GM03348 (cell line): ENCODE results near the gene TIPARP.
A peak's percentile ranks its signal among the peaks of the same experiment; 100 is the strongest.
"Not testable (repeated sequence)": the region's sequence is repeated elsewhere in the genome, so short reads cannot be mapped to it uniquely, and the experiment has no call there.

Source experiments
- DNase-seq: peaks from one replicate; pipeline ENCODE4 v3.0.0; 2012; ENCODE audit warnings: low spot score

The TIPARP gene

DNA sequence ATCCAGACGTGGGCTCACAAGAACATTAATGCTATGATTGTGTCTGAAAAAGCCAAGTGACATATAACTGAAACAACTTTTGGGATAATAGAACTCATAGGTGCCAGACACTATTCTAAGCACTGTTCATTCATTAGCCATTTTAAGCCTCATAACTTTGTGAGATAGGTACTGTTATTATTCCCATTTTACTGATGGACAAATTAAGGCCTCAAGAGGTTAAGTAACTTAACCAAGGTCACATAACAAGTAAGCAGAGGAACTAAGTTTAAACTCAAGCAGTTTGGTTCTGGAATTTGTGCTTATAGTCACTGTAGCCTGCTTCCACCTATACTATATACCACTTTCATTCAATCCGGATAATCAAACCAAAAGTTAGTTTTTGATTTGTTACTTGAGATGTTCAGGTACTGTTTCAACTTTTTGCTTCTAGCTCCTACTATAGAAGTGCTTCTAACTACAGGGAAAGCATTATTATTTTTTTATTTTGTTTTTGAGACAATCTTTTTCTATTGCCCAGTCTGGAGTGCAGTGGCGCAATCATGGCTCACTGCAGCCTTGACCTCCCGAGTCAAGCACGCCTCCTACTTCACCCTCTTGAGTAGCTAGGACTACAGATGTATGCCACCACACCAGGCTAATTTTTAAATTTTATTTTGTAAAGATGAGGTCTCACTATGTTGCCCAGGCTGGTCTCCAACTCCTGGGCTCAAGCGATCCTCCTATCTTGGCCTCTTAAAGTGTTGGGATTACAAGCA lies 41.9 kb downstream of the TIPARP start:
- no peak for DNase-seq

DNA sequence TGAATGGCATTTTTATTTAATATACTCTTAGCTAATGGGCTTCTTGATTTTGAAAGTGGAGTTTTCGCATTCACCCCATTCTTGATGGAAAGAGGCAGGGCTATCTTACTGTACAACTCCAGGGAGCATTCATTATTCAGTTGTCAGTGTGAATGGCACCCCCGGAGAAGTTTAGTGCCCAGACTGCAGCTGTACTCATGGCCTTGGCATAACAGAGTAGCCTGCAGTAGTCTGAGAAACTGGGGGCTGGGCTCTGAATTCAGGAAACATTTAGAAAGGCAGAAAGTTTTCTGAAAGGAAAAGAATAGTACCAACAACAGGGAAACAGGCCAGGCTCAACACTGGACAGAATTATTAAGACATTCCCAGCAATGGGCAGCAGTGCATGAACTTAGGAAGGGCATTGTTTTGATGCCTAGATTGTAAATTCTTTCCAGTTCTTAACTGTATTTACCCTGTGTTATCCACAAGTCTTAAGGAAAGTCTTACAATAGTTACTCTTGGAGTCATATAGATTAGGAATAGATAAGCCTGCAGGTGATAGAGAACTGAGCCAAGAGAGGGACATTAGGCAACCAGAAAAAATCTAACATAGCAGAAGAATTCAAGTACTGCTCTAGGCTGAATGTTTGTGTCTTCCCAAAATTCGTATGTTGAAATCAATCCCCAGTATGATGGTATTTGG lies 44.4 kb downstream of the TIPARP start:
- no peak for DNase-seq

DNA sequence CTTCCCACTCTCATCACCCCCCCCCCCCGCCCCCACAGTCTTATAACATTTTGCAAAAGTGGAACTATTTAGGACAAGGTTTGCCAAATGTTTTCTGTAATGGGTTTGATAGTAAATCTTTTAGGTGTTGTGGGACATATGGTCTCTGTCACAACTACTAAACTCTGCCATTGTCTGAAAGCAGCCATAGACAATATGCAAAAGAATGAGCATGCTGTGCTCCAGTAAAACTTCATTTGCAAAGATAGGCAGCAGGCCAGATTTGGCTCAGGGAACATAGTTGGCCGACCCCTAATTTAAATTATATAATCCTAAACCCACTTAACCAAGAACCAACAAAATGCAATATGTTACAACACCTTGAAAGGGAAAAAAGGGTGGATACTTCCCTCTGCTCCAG lies 46.4 kb downstream of the TIPARP start:
- no peak for DNase-seq

DNA sequence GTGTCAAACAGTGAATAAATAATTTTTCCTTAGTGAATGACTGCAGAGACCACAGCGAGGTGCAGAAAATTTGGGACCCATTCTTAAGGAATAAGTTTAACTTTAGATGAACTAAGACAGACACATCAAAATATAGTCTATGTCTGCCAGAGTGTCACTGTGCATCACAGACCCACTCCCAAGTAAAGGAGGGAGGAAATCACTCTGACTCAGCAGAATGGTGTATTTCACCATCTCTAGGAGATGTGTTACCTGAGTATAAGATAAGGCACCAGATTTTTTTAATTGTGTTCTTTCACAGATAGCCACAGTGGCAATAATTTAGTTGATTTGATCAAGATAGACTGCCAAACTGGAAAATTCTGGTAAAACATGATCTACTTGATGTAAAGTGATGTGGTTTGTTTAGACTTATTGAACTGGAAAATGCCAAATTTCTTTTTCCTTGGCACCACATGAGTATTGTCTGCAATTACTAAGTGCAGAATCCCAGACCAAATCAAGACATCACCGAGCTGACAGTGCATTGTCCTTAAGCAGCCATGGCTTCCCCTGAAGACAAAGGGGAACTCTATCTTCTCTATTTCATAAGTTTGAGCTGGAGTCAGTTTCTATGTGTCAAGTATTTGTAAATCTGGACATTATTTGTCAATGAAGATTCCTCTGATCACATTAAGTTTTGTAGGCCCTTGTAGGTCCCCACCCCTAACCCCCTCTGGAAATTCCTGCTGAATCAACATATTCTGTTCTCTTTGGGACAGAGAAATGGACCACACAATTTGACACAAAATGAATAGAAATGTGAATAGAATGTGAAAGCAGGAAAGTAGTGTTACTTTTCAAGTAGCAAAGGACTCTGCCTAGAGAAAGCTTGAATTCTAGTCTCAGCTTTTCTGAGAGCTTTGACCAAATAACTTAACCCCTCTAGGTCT lies 47.6 kb downstream of the TIPARP start:
- DNase-seq, result no peak

DNA sequence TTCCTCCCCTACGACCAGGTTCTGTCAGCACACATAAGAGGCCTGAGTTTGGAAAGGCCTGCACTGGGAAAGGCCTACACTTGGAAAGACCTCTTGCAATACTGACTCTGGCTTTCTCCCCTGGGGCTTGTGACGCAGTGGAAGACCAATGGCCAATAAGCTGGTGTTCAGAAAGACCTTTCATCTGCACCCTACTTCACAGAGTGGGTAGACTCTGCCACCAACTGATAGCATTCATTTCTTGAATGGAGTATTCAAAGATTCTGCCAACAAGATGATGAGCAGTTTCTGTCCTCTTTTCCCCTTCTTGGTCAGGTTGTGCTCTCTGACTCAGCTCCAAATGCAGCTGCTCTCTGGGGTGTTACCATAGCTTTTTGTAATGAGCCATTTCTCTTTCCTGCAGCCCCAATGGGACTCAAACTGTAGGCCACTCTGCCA lies 48.8 kb downstream of the TIPARP start:
- DNase-seq, result peak; percentile 18

DNA sequence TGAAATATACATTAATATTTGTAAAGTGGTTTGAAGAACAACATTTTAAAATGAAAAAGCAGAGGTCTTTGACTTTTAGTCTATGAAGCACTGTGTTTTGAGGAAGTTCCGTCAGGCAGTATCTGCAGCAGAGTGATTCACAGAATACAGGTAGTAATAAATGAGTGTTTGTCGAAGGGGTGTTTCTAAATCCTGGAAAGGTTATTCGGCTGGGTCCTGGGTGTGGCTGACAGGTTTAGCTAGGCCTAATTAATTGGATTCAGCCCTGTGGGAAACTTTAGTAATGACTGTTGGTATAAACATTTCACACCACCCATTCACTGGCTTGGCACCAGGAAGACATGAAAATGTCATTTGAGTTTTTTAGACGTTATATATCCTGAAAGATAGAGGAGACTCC lies 51.3 kb downstream of the TIPARP start:
- no peak for DNase-seq

DNA sequence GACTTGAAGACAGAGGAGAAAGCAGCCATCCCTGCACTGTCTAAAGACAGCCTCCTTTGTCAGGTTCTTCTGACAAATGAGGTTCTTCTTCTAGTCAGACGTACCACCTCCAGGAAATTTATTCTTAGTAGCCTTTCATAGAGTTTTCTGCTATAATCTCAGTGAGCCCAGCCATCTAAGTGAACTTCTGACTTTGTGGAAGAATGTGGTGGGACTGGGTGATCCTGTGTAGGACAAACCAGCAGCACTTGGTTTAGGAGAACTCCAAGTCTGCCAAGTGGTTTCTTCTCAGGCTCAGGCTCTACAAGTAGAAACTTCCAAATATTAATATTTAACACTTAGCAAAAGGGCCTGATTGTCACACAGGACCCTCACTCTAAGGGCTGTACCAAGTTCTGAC lies 52.1 kb downstream of the TIPARP start:
- DNase-seq, result no peak

DNA sequence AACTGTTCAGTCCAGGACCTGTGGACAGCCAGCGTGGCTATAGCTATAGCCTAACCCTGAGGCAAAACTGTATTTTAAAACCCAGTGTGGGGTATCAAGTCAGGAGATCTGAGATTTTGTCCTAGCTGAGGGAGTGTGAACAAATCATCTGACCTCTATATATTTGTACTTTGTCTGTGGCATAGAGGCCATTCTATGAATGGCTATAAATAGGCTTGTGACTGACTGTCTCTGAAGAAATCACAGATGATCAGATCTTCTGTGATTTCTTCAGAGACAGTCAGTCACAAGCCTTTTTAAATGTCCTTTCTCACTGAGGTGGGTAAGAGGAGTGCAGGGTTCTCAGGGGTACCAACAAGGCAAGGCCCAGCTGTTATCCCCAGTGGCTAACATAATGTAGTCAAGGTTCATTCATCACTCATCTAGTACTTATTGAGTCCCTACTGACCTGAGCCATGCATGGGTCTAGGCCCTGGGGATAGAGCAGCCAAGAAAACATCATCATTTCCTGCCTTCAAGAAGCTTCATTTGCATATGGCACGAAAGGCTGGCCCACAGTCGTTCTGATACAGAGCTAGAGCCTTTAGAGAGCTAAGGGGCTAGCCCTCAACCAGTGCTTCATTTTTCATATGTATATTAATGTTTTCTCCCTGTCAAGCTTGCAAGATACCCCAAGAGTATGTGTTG lies 53.3 kb downstream of the TIPARP start:
- DNase-seq, result no peak

DNA sequence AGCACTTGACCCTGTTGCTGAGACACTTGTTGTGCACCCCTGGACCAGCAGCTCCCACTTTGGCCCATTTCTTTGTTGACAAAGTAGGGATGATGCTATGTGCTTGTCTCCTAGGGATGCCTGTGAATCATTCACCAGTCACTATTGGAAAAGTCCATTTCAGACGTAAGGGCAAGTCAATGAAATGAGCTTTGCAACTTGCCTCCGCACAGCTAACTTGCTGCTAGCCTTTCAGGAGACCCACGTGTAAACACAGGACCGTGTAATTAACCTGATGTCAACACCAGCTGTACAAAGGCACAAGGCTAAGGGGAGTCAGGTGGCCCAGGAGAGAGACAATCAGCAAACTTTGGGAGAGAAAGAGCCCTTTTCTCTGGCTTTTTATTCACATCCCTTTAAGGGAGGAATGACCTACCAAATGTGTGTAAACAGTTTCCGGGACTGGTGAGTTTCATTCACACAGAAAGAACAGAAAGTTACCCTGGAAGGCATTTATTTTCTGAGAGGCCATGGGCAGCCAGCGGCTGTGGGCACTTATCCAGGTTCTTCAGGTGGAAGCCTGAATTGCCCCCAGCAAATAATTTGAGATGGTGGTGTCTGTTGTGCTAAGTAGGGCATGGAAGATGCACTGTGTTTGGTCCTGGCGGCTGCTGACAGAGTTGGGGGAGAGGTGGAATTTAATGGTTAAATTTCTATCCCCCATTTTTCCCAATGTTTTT lies 54.0 kb downstream of the TIPARP start:
- DNase-seq, result no peak

DNA sequence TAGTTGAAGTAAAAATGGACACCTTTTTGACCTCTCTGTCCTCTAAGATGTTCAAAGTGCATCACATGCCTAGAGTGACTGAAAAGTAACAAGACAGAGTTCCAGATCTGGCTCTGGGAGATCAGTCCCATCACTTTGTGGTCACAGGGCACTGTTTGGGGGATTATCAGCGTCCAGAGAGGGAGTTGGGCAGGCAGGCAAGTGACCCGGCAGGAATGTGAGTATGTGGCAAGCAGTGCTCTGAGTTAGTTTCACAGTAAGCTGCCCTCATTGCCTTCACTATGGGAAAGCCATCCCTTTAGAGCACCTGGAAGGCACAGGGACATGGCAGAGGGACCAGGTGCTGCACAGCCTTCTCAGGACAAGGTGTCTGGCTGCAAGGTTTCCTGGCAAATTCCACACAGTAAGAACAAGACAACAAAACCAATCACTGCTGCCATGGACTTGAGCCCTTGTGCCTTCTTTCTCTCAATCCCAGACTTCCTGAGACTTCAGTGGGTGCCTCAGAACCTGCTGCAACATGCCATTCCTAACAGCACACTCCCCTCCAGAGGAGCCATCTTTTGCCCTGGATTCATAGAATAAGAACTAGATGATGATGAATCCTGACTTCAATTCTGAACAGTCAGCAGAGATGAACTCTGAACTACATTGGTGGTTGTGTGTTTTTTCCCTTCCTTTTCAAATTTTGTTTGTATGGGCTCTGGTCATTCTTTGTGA lies 55.2 kb downstream of the TIPARP start:
- no peak for DNase-seq

DNA sequence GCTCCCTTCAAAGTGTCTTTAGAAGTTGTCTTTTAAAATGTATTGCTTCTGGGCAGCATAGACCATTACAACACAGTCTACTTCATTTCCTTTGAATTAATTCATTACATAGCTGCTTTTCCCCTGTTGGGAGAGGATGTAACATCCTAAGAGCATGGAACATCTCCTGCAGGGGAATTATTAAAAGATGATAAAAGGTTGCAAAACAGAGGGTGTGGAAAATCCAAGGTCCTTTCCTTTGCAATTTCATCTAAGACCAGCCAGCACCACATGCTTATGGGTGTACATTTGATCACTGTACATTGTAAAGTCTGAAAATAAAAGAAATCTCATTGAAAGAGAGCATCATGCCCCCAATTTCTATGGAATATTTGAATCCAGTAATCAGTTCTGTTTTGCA lies 57.4 kb downstream of the TIPARP start:
- no peak for DNase-seq

DNA sequence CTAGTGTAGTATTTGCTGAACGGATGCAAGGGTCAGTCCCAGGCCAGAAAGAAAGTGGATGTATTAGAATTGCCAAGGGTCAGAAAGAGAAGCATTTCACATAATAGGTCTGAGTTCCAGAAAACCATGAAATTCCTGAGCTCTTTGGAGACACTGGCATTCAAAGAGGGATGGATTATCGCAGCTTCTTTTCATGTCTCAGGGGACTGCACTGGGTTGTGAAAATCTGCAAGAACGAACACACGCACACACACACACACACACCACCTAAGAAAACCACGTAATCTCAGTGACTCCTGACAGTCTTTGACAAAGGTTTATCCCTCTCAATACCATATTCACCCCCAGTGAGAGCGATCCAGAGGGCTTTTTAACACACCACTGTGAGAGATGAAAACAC lies 57.9 kb downstream of the TIPARP start:
- DNase-seq, result no peak

DNA sequence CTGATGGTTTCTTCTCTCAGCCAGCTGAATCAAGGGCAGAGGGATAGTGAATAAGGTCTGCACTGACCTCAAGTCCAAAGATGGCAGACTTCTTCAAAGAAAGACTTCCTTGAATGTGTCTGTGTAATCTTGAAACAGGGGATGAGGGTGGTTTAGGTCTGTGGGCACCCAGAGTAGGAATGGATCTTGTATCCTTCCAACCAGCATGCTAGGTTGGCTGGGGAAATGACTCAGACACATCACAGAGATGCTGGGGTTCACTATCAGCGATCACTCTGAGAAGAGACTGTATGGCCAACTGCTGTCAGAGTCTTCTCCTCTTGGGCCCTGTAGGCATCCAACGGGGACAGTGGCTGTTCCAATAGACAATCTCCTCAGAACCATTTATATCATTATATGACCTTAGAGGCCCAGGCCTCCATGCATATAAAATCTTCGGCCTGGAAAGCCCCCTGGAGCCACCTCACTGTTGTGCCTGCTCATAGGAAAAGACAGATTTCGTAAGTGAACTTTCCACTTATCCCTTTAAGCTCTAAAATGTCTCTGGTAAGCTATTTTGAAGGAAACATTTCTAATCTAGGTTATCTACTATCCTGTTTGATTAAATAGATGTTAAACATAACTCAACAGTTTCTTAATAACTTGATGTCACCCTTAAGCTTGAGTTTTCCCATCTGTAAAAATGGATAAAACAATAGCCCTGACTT lies 58.5 kb downstream of the TIPARP start:
- no peak for DNase-seq

DNA sequence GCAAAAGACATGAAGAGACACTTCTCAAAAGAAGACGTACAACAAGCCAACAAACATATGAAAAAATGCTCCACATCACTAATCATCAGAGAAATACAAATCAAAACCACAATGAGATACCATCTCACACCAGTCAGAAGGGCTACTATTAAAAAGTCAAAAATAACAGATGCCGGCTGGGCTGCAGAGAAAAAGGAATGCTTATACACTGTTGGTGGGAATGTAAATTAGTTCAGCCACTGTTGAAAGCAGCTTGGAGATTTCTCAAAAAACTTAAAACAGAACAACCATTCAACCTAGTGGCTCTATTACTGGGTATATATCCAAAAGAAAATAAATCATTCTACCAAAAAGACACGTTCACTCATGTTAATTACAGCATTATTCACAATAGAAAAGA lies 60.3 kb downstream of the TIPARP start:
- not testable (repeated sequence) for DNase-seq

DNA sequence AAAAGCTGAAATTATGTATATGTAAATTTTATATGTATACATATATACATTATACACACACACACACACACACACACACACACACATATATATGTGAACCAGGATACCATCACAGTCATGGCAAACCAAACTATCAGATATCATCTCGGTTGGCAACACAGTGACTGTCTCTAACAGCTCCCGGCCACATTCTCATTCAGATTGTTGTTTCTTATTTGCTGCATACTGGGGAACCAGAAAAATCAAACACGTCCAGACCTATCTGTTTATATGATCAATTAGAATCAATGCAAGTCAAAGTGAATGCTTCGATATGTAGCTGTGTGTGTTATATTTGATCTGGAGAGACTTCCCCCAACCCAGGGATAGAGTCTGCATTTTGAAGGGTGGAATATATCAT lies 61.1 kb downstream of the TIPARP start:
- DNase-seq, result no peak

DNA sequence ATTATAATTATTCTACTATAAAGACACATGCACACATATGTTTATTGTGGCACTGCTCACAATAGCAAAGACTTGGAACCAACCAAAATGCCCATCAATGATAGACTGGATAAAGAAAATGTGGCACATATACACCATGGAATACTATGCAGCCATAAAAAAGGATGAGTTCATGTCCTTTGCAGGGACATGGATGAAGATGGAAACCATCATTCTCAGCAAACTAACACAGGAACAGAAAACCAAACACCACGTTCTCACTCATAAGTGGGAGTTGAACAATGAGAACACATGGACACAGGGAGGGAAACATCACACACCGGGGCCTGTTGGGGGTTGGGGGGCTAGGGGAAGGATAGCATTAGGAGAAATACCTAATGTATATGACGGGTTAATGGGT lies 62.7 kb downstream of the TIPARP start:
- not testable (repeated sequence) for DNase-seq

DNA sequence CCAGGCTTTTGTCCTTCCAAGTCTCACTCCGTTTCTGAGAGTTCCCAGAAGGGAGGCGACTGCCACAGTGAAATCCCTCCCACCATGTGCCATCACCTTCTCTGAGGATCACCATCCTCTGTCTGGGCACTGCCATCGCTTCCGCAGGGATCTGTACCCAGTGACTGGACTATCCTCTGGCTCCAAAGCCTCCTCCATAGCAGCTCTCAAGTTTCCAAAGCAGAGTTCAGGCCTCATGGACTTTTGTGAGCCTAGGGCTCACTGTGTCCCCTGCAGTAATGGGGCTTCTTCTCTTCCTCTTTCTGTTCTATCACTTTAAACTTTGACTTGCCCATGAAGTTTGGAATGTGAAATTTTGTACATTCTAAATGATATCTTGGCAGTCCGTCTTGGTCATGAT lies 63.9 kb downstream of the TIPARP start:
- no peak for DNase-seq

DNA sequence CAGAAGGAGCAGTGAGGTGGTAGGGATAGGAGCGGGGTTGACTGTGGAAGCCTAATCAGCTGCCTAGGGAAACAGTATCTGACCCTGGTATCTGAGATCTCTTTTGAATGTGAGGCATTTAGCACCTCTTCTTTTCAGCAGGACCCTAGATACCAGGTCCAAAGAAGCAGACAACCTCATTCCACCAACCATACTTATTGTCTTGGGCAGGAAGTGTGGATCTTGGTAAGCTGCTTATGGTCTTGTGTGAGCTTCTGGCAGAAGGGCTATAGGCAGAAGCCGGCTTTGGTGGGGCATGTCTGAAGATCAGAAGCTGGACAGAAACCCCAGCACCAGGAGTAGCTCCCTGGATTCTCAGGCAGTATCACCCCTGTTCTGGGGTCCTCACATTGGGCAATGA lies 65.6 kb downstream of the TIPARP start:
- DNase-seq, result no peak

DNA sequence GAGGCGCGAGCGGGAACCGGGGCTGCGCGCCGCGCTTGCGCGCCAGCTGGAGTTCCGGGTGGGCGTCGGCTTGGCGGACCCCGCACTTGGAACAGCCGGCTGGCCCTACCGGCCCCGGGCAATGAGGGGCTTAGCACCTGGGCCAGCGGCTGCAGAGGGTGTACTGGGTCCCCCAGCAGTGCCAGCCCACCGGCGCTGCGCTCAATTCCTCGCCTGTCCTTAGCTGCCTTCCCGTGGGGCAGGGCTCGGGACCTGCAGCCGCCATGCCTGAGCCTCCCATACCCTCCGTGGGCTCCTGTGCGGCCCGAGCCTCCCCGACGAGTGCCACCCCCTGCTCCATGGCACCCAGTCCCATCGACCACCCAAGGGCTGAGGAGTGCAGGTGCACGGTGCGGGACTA lies 66.2 kb downstream of the TIPARP start:
- not testable (repeated sequence) for DNase-seq

DNA sequence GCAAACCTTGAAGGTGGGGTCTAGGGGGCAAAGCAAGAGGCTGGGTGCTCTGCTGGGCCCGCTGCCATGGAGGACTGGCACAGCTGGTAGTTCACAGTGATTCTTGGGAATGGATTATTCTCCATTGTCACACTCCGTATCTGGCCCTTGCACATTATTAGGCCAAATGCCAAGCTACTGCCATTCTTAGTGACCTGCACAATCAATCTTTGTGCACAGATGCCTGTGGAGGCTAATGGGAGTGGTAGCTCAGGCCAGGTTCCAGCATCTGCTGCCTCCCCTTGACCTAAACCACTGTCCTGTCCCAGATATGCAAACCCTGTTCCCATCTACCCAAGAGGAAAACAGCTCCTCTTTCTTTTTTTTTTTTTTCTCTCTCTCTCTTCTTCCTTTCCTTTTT lies 67.5 kb downstream of the TIPARP start:
- no peak for DNase-seq
